Measurements from ENCODE around the gene PPP1R36. TPM values are rescaled to one million over a fixed set of nuclear protein-coding genes. Genes with fewer than 3 reads are reported as not detected.
A peak's percentile ranks its signal among the peaks of the same experiment; 100 is the strongest.

Gene PPP1R36
- total and polyA plus RNA-seq, 2 of the 13 experiments (the other 11 are each of a cell fraction or from before 2014, with no cell fraction given), result 0.11 to 0.17 TPM

DNA sequence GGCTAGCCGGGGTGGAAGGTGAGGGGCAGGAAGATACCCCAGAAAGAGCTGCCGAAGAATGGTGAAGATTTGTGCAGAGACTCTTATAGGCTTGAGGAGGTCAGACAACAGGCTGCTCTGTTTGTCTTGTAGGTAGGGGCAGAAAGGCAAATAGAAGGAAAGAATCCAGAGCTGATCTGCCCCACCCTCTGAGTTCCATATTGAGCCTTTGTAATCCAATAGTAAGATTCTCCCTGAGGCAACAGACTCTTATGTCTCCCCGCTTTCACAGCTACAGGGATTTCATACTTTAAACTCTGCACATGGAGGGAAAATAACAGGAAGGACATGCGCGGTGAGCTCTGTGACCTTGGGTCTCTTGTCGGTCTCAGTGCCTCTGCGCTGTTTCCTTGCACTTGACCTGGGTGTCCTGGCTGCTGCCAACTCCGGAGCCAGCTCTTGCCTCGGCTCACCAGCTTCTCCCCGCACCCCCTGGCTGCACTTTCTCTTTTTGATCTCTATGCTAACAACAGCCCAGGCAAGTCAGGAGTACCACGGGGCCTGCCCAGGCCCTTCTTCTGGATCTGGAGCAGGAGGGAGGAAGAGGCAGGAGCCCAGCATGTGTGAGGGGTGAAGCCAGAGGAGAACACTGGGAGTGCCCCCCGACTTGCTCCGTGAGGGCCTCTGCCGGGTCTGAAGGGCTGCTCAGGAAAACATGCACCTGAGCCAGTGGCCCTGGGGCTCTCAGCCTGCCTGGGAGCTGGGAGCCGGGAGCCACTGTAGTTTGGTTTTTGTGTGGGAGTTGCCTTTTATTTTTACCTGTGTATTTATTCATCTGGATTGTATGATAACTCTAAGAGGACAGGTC, 75.8 kb downstream of the PPP1R36 start (continued):
- TF ChIP-seq AHDC1 (CRISPR knock-in tag; IDR thresholded peaks at IDR 0.05; ENCODE audit: borderline replicate concordance), result no peak
- TF ChIP-seq ZNF687 (CRISPR knock-in tag; IDR thresholded peaks at IDR 0.05), result peak; percentile 63
- no peak for TF ChIP-seq TEAD2 (CRISPR knock-in tag; IDR thresholded peaks at IDR 0.05)
- TF ChIP-seq KLF9 (CRISPR knock-in tag; IDR thresholded peaks at IDR 0.05; ENCODE audit: low read depth), result no peak
- TF ChIP-seq NFE2L1 (CRISPR knock-in tag; IDR thresholded peaks at IDR 0.05; ENCODE audit: borderline replicate concordance), result no peak
- TF ChIP-seq, protein P1, sequence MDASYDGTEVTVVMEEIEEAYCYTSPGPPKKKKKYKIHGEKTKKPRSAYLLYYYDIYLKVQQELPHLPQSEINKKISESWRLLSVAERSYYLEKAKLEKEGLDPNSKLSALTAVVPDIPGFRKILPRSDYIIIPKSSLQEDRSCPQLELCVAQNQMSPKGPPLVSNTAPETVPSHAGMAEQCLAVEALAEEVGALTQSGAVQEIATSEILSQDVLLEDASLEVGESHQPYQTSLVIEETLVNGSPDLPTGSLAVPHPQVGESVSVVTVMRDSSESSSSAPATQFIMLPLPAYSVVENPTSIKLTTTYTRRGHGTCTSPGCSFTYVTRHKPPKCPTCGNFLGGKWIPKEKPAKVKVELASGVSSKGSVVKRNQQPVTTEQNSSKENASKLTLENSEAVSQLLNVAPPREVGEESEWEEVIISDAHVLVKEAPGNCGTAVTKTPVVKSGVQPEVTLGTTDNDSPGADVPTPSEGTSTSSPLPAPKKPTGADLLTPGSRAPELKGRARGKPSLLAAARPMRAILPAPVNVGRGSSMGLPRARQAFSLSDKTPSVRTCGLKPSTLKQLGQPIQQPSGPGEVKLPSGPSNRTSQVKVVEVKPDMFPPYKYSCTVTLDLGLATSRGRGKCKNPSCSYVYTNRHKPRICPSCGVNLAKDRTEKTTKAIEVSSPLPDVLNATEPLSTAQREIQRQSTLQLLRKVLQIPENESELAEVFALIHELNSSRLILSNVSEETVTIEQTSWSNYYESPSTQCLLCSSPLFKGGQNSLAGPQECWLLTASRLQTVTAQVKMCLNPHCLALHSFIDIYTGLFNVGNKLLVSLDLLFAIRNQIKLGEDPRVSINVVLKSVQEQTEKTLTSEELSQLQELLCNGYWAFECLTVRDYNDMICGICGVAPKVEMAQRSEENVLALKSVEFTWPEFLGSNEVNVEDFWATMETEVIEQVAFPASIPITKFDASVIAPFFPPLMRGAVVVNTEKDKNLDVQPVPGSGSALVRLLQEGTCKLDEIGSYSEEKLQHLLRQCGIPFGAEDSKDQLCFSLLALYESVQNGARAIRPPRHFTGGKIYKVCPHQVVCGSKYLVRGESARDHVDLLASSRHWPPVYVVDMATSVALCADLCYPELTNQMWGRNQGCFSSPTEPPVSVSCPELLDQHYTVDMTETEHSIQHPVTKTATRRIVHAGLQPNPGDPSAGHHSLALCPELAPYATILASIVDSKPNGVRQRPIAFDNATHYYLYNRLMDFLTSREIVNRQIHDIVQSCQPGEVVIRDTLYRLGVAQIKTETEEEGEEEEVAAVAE (CRISPR knock-in tag; IDR thresholded peaks at IDR 0.05; ENCODE audit: borderline replicate concordance), result no peak
- TF ChIP-seq ZNF10 (CRISPR knock-in tag; IDR thresholded peaks at IDR 0.05; ENCODE audit: borderline replicate concordance, low read depth), result no peak
- no peak for TF ChIP-seq MED1 (CRISPR knock-in tag; IDR thresholded peaks at IDR 0.05)
- TF ChIP-seq GPBP1L1 (CRISPR knock-in tag; IDR thresholded peaks at IDR 0.05), result no peak
- peak; percentile 39; the same call in 1 of the 2 replicates for TF ChIP-seq SALL1 (CRISPR knock-in tag; IDR thresholded peaks at IDR 0.05)
- no peak for TF ChIP-seq MEIS2 (CRISPR knock-in tag; IDR thresholded peaks at IDR 0.05)
- no peak for TF ChIP-seq ZNF652 (CRISPR knock-in tag; IDR thresholded peaks at IDR 0.05; ENCODE audit: borderline replicate concordance, low read depth)

Measured in HepG2 (cell line).